Stimulated activated CD8-positive, alpha-beta memory T cell treated with anti-CD3 and anti-CD28 coated beads, Interleukin-7, amount 100 ng/mL, for 48 hours (primary cell): Measurements from ENCODE around the gene FEZ2.
"Not testable (repeated sequence)": the region's sequence is repeated elsewhere in the genome, so short reads cannot be mapped to it uniquely, and the experiment has no call there.

ENCODE experiments used
- DNase-seq, 2 donors: peaks; one replicate each; pipeline ENCODE4 v3.0.0-alpha.2; 2020; ENCODE audit warnings: low read depth in 1 of 2; ENCODE audit errors: extremely low read depth in 1 of 2

Gene FEZ2

GRCh38 chr2:36597532-36598377 lies at the start of gene FEZ2:
Gene FEZ2 (minus strand): TSS chr2:36598168. CDS start chr2:36598142, 26 bp downstream.
- DNase-seq = peak; percentile 55 to 70

GRCh38 chr2:36634981-36635597 lies 37.1 kb upstream of the FEZ2 start:
- no peak for DNase-seq

DNA sequence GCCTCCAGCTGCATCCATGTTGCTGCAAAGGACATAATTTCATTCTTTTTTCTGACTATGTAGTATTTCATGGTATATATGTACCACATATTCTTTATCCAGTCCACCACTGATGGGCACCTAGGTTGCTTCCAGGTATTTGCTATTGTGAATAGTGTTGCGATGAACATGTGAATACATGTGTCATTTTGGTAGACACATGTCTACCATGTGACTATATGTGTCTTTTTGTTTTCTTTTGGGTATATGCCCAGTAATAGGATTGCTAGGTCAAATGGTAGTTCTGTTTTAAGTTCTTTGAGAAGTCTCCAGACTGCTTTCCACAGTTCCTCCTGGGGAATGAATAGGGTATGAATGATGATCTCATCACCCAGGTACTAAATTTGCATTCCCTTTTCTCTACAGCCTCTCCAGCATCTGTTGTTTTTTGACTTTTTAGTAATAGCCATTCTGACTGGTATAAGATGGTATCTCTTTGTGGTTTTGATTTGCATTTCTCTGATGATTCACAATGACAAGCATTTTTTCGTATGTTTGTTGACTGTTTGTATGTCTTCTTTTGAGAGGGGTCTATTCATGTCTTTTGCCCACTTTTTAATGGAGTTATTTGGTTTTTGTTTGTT lies 35.6 kb upstream of the FEZ2 start:
- no peak for DNase-seq

GRCh38 chr2:36626756-36627155 lies 28.8 kb upstream of the FEZ2 start:
- DNase-seq = no peak

- no peak for DNase-seq
Observed at GRCh38 chr2:36626071-36626470, 28.1 kb upstream of the FEZ2 start.

GRCh38 chr2:36625304-36625703 lies 27.3 kb upstream of the FEZ2 start:
- no peak for DNase-seq

DNA sequence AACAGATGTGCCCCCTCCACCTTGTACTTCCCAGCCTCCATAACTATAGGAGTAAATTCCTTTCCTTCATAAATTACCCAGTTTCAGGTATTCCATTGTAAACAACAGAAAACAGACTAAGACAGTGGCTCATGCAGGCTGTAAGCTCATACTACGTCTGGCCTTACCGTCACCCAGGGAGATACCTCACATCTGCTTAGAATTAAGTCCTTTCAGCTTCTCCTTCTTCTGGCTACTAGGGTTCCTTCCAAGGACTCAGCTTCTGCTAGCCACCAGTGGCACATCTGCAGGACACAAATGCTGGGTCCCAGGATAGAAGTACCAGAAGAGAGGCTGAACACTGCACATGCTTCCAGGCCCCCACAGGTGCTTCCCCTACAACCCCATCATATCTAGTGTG lies 22.4 kb upstream of the FEZ2 start:
- no peak for DNase-seq

GRCh38 chr2:36618381-36618780 lies 20.4 kb upstream of the FEZ2 start:
- no peak for DNase-seq

GRCh38 chr2:36616947-36617346 lies 19.0 kb upstream of the FEZ2 start:
- no peak for DNase-seq

DNA sequence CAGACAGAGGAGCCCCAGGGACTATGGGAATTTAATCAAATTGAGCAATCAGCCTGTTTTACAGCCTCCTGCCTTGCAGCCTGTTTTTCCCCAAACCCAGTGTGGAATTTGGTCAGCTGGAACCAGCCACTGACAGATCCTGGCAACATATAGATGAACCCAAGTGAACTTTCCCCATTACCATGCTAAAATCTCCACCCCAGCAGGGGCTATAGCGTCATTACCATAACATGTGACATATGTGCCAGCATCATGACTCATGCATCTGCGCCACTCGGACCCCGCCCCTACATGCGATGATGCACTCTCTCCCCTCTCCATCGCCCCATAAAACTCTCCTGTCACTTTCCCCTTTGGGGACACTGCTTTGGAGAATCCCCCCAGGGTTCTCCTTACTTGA lies 17.3 kb upstream of the FEZ2 start:
- no peak for DNase-seq

- no peak for DNase-seq
Observed at GRCh38 chr2:36613801-36614200, 15.8 kb upstream of the FEZ2 start.

DNA sequence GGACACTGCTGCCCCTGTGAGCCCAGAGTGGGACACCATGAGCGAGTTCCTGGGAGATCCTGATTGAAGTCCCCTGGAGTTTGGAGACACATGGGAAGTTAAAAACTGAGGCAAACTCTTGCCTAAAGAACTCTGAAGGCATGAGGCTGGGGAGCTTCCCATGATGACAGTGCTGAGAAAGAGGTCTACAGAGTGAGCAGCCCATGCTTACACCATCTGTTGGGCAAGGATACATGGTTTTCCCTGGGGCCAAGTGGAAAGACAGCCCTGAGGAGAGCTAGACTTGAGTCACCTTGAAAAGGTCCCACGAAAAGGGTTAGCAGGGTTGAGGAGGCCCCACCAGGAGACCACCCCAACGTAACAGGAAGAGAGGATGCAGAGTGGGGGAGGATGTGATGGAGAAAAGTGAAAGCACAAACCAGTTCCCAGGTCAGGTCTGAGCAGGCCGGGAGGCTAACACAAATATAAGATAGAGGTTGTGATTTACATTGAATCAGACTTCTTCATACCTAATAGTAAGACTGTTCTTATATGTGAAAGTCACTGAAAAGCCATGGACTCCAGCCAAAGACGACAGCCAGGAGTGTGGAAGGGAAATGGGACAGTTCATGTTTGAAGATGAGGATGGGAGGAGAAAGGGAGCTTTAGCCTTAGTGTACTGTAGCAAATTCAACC lies 13.5 kb upstream of the FEZ2 start:
- DNase-seq = no peak

DNA sequence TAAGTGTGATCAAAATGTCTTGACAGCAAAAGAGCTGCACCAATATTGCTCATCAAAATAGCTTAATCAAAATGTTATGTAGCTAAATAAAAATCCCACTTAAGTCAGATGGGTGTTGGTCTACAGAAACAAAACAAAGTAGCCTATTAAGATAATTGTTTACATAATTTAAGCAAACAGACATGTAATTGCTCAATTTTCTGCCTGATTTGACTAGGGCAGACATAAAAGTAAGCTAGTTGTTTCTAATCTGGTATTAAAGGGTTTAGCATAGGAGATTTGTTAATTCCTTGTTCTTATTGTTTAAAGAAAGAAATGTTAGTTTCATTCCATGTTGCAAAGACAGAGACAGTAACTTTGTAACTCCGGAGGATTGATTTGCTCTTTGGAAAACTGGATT lies 11.5 kb upstream of the FEZ2 start:
- DNase-seq = no peak

GRCh38 chr2:36607947-36608346 lies 10.0 kb upstream of the FEZ2 start:
- no peak for DNase-seq

- DNase-seq = no peak
Observed at GRCh38 chr2:36606925-36607324, 9.0 kb upstream of the FEZ2 start.

- DNase-seq = no peak
Observed at GRCh38 chr2:36605273-36605672, 7.3 kb upstream of the FEZ2 start.

DNA sequence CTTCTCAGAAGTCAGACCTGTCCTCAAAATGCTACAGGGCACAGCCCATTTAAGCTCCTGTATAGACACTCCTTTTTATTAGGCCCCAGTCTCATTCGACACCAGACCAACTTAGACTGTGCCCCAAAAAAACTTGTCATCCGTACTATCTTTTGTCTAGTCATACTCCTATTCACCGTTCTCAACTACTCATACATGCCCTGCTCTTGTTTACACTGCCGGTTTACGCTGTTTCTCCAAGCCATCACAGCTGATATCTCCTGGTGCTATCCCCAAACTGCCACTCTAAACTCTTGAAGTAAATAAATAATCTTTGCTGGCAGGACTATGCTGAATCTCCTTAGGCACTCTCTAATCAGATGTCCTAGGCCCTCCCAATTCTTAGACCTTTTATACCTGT lies 5.7 kb upstream of the FEZ2 start:
- DNase-seq = not testable (repeated sequence)

- DNase-seq = no peak
Observed at GRCh38 chr2:36597003-36597531, 901 bp downstream of the FEZ2 start.

DNA sequence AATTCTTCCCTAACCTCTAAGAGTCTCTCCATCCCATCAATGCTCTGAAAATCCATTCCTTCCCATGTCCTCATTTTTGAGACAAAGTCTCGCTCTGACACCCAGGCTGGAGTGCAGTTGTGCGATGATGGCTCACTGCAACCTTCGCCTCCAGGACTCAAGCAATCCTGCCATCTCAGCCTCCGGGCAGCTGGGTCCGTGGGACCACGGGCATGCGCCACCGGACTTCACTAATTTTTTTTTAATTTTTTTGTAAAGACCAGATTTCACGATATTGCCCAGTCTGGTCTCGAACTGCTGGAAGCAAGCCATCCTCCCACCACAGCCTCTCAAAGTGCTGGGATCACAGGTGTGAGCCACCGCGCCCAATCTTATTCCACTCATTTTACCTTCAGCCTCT lies 1.6 kb downstream of the FEZ2 start:
- DNase-seq = no peak

DNA sequence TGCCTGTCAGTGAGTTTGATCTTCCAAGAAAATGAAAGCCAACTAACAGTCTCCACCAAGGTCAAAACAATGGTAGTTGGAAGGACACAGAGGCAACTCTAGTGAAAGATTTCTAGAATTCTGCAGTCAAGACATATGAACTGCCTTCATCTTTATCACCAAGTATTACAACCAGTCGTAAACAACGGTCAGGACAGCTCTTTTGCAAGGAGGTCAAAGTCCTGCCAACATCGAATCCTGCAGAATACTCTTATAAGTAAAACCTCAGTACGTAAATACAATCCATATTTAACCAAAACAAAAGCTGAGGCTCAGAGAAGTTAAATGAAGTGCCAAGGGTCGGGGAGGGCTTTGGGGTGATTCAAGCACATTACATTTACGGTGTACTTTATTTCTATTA lies 3.1 kb downstream of the FEZ2 start:
- DNase-seq = no peak

DNA sequence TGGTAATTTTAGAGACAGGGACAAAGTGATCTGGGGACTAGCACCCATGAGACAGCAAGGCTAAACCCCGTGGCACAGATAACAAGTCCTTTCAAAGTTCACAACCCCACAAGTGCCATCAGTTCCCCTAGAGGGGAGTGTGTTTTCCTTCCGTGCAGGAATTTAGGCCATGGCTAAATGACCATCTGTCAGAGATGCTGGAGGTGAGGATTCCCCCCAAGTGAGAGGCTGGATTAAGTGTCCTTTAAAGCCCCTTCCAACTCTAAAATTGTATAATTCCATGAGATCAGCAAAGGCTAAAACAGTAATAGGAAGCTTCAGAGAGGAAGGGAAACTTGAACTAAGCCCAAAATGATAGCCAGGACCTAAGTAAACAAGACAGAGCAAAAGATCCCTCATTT lies 8.7 kb downstream of the FEZ2 start:
- no peak for DNase-seq
